GM23338 (cell line): Measurements from ENCODE around the gene ARF6. TPM values are rescaled to one million over a fixed set of nuclear protein-coding genes. Genes with fewer than 3 reads are reported as not detected.

ENCODE experiments used
- ATAC-seq: fragments of 200-7000 bp; cut with Tn5 transposase; 3 replicates; pipeline ENCODE4 v1.9.1; 2020
- DNase-seq: peaks from one replicate; pipeline ENCODE4 v3.0.0-alpha.2; 2015; ENCODE audit warnings: low spot score
- H2AFZ ChIP-seq: fragments of 200-600 bp; sonication (generic); 2 replicates; pipeline ENCODE4 v1.8.0; 2016; ENCODE audit warnings: antibody characterized with exemption, mild to moderate bottlenecking, moderate library complexity
- H3F3A ChIP-seq: fragments of 200-600 bp; sonication (generic); replicated peaks from 2 replicates; pipeline ENCODE4 v1.8.0; 2017; ENCODE audit warnings: antibody characterized with exemption, mixed run types, low read depth
- H3K27ac ChIP-seq: fragments of 200-600 bp; sonication (generic); 2 replicates; pipeline ENCODE4 v1.6.1; 2016; ENCODE audit warnings: low read depth
- H3K27me3 ChIP-seq: fragments of 200-600 bp; sonication (generic); 2 replicates; pipeline ENCODE4 v1.8.0; 2016; ENCODE audit warnings: mild to moderate bottlenecking, mixed run types, moderate library complexity; ENCODE audit not compliant: insufficient read depth
- H3K36me3 ChIP-seq: fragments of 200-600 bp; sonication (generic); 2 replicates; pipeline ENCODE4 v1.8.0; 2016; ENCODE audit warnings: mild to moderate bottlenecking; ENCODE audit not compliant: insufficient read depth
- H3K4me1 ChIP-seq: fragments of 200-600 bp; sonication (generic); 2 replicates; pipeline ENCODE4 v1.8.0; 2016; ENCODE audit warnings: mild to moderate bottlenecking, moderate library complexity; ENCODE audit not compliant: insufficient read depth
- H3K4me2 ChIP-seq: fragments of 200-600 bp; sonication (generic); 2 replicates; pipeline ENCODE4 v1.7.1; 2017; ENCODE audit warnings: mixed run types
- H3K4me3 ChIP-seq: fragments of 200-600 bp; sonication (generic); 2 replicates; pipeline ENCODE4 v1.6.1; 2016; ENCODE audit warnings: mixed run types
- H3K79me2 ChIP-seq: fragments of 200-600 bp; sonication (generic); replicated peaks from 2 replicates; pipeline ENCODE4 v1.8.0; 2017; ENCODE audit warnings: mild to moderate bottlenecking; ENCODE audit not compliant: insufficient read depth
- H3K9me2 ChIP-seq: fragments of 200-600 bp; sonication (generic); 2 replicates; pipeline ENCODE4 v1.8.0; 2017; ENCODE audit not compliant: insufficient read depth
- H4K20me1 ChIP-seq: fragments of 200-600 bp; sonication (generic); replicated peaks from 2 replicates; pipeline ENCODE4 v1.8.0; 2017; ENCODE audit warnings: mild to moderate bottlenecking; ENCODE audit not compliant: insufficient read depth
- H3K27ac Mint-ChIP-seq: 2 replicates; pipeline ENCODE4 v1.8.0; 2020; ENCODE audit warnings: inconsistent platforms, mild to moderate bottlenecking, moderate library complexity, mixed read lengths
- H3K27me3 Mint-ChIP-seq: 3 replicates; pipeline ENCODE4 v1.8.0; 2022; ENCODE audit warnings: low read depth, mild to moderate bottlenecking, moderate library complexity, mixed read lengths, inconsistent platforms; ENCODE audit not compliant: insufficient read depth, poor library complexity
- H3K36me3 Mint-ChIP-seq: 3 replicates; pipeline ENCODE4 v1.8.0; 2021; ENCODE audit warnings: low read depth, mild to moderate bottlenecking, inconsistent platforms, moderate library complexity, mixed read lengths
- H3K4me1 Mint-ChIP-seq: 3 replicates; pipeline ENCODE4 v1.8.0; 2020; ENCODE audit warnings: mild to moderate bottlenecking, inconsistent platforms, mixed read lengths
- H3K4me3 Mint-ChIP-seq: 3 replicates; pipeline ENCODE4 v1.8.0; 2021; ENCODE audit warnings: moderate library complexity, mild to moderate bottlenecking, inconsistent platforms, mixed read lengths
- H3K9me3 Mint-ChIP-seq: 3 replicates; pipeline ENCODE4 v1.8.0; 2020; ENCODE audit warnings: moderate library complexity, mild to moderate bottlenecking, inconsistent platforms, mixed read lengths
- CREB1 ChIP-seq: fragments of 250-450 bp; sonication (Bioruptor Pico); IDR thresholded peaks from 2 replicates; pipeline ENCODE4 v1.5.0; 2020; ENCODE audit warnings: low read depth, mild to moderate bottlenecking, moderate library complexity
- CTCF ChIP-seq, 2 experiments: fragments of 200-600 bp in 1 of 2; sonication (generic) in 1 of 2; conservative IDR thresholded peaks; 2 replicates each; pipeline versions ENCODE4 v1.5.1 to v1.6.1; 2016 to 2017; ENCODE audit warnings: antibody characterized with exemption in 2 of 2, low read depth in 2 of 2, mild to moderate bottlenecking in 2 of 2, moderate library complexity in 1 of 2
- ETS1 ChIP-seq: IDR thresholded peaks from 2 replicates; pipeline ENCODE4 v1.6.1; 2016; ENCODE audit warnings: antibody characterized with exemption
- POLR2AphosphoS5 ChIP-seq: IDR thresholded peaks from 2 replicates; pipeline ENCODE4 v1.6.1; 2016; ENCODE audit warnings: antibody characterized with exemption, low read depth
- REST ChIP-seq: IDR thresholded peaks from one replicate; pipeline ENCODE4 v1.6.1; 2018; ENCODE audit warnings: antibody characterized with exemption; ENCODE audit not compliant: unreplicated experiment
- ZNF114 ChIP-seq: fragments of 250-450 bp; sonication (Bioruptor Pico); IDR thresholded peaks from 2 replicates; pipeline ENCODE4 v1.5.0; 2020; ENCODE audit warnings: mild to moderate bottlenecking, moderate library complexity
- ZNF331 ChIP-seq: fragments of 250-450 bp; sonication (Bioruptor Pico); IDR thresholded peaks from 2 replicates; pipeline ENCODE4 v1.5.0; 2020; ENCODE audit warnings: low read depth, mild to moderate bottlenecking, moderate library complexity
- long read RNA-seq: library from polyadenylated mRNA; unstranded; transcript quantifications from one replicate; pipeline ENCODE4 v2.0.0, GENCODE V29; 2020; ENCODE audit not compliant: unreplicated experiment
- polyA plus RNA-seq: library from polyadenylated mRNA; unstranded; fragments of >200 nt; fragmentation: Nextera tagmentation; extraction: Ambion mirVana; gene quantifications from 2 replicates; pipeline ENCODE4 v1.2.1, GENCODE V29; 2016
- total RNA-seq: library from RNA; depleted of rRNA; stranded (reverse); fragments of >200 nt; shearing (Covaris generic); gene quantifications from 2 replicates; pipeline ENCODE4 v1.2.3, GENCODE V29; 2014; rRNA removed

ARF6 gene
- total RNA-seq (60.1 and 73.1 TPM in 2 replicates), polyA plus RNA-seq (42.5 and 47.8 TPM in 2 replicates)
- long read RNA-seq, transcript ARF6-201 (2 exons, 3,865 nt): major isoform, 20 of 36 reads
- long read RNA-seq, partial matches to known transcripts: 0 of 36 reads
- long read RNA-seq, other reads (novel, unspliced or antisense): 16 of 36 reads

GRCh38 chr14:49892636-49893308 is at the start of gene ARF6:
Gene ARF6, plus strand, starts transcription at chr14:49893082. Its CDS starts 655 bp downstream, at chr14:49893737.
- Histone ChIP-seq H3F3A (no peaks in the 10 kb centered on the region), H4K20me1 (peaks cover 22% of the 10 kb centered on the region), H3K4me2 (peak within 1 kb of the TSS; percentile 79), H3K4me1 (peaks cover 26% of the 10 kb centered on the region), H2AFZ (peak within 1 kb of the TSS; percentile 75; the same call in 1 of the 2 replicates), H3K4me3 (peak within 1 kb of the TSS; percentile 95), H3K9me2 (no peaks in the 10 kb centered on the region), H3K36me3 (peaks cover 4% of the 10 kb centered on the region; the same call in 1 of the 2 replicates), H3K27me3 (no peaks in the 10 kb centered on the region), H3K27ac (peak within 1 kb of the TSS; percentile 97), H3K79me2 (peaks cover 47% of the 10 kb centered on the region)
- H3K36me3 Mint-ChIP-seq: peaks cover 36% of the 10 kb centered on the region
- H3K27me3 Mint-ChIP-seq: peaks cover 9% of the 10 kb centered on the region
- H3K27ac Mint-ChIP-seq: peak within 1 kb of the TSS; percentile 100
- no peaks in the 10 kb centered on the region; the same call in 1 of the 3 replicates for H3K9me3 Mint-ChIP-seq
- DNase-seq (peak; percentile 98), ATAC-seq (peak; percentile 93)
- peaks cover 29% of the 10 kb centered on the region for H3K4me1 Mint-ChIP-seq
- peak; percentile 65; the same call in 1 of the 2 replicates for TF ChIP-seq ETS1
- TF ChIP-seq ZNF331 (CRISPR knock-in tag): no peak
- TF ChIP-seq POLR2AphosphoS5: peak; percentile 79
- TF ChIP-seq CREB1 (CRISPR knock-in tag): peak; percentile 88
- TF ChIP-seq ZNF114 (CRISPR knock-in tag): no peak
- no peak for TF ChIP-seq REST
- peak in 1 of 2 experiments; percentile 25; a peak in 2 of 4 replicates for TF ChIP-seq CTCF (conservative IDR thresholded peaks at IDR 0.05; ENCODE audit: low read depth in 2 of 2)
- H3K4me3 Mint-ChIP-seq: peak within 1 kb of the TSS; percentile 98
